PC-3 (cell line): Measurements from ENCODE around the gene FAM110A. TPM values are rescaled to one million over a fixed set of nuclear protein-coding genes. Genes with fewer than 3 reads are reported as not detected.
"Not testable (repeated sequence)": the region's sequence is repeated elsewhere in the genome, so short reads cannot be mapped to it uniquely, and the experiment has no call there.

Source experiments
- ATAC-seq: fragments of 200-7000 bp; cut with Tn5 transposase; 2 replicates; pipeline ENCODE4 v1.9.1; 2020; ENCODE audit warnings: mild to moderate bottlenecking, moderate library complexity
- BruUV-seq: library from RNA; stranded (reverse); fragments of 400-500 nt; replicated peaks from 2 replicates; lab custom pipeline; 2021; lab: Mats Ljungman, UMichigan
- CTCF ChIA-PET: fragments of 300-600 bp; sonication (Branson Sonifier 250); formaldehyde crosslinking; loops from one replicate; lab custom pipeline; 2022; ENCODE audit warnings: antibody characterized with exemption; lab: Charles Lee
- POLR2A ChIA-PET: fragments of 300-600 bp; sonication (Branson Sonifier 250); formaldehyde crosslinking; loops from one replicate; lab custom pipeline; 2022; ENCODE audit warnings: antibody characterized with exemption; ENCODE audit not compliant: unreplicated experiment; lab: Charles Lee
- DNase-seq: peaks from one replicate; pipeline ENCODE4 v3.0.0-alpha.2; 2015
- H2AFZ ChIP-seq: fragments of 300-600 bp; sonication (generic); 2 replicates; pipeline ENCODE4 v1.6.0; 2016; ENCODE audit warnings: antibody characterized with exemption, low read length
- H3F3A ChIP-seq: fragments of 300-600 bp; sonication (generic); one replicate; pipeline ENCODE4 v1.6.0; 2017; ENCODE audit warnings: antibody characterized with exemption, low read length, control low read depth, mild to moderate bottlenecking; ENCODE audit not compliant: unreplicated experiment
- H3K27ac ChIP-seq: fragments of 300-600 bp; sonication (generic); 2 replicates; pipeline ENCODE4 v1.5.1; 2016; ENCODE audit warnings: mild to moderate bottlenecking, low read length
- H3K27me3 ChIP-seq: fragments of 300-600 bp; sonication (generic); 2 replicates; pipeline ENCODE4 v1.6.1; 2016; ENCODE audit warnings: low read length, mixed read lengths
- H3K36me3 ChIP-seq: fragments of 300-600 bp; sonication (generic); 2 replicates; pipeline ENCODE4 v1.6.1; 2016; ENCODE audit warnings: low read depth, mixed run types, low read length, mixed read lengths
- H3K4me1 ChIP-seq: fragments of 300-600 bp; sonication (generic); 2 replicates; pipeline ENCODE4 v1.5.1; 2016; ENCODE audit warnings: low read length; ENCODE audit not compliant: insufficient read depth
- H3K4me2 ChIP-seq: fragments of 300-600 bp; sonication (generic); 2 replicates; pipeline ENCODE4 v1.6.0; 2016; ENCODE audit warnings: low read length
- H3K4me3 ChIP-seq: fragments of 300-600 bp; sonication (generic); 2 replicates; pipeline ENCODE4 v1.5.1; 2016; ENCODE audit warnings: mild to moderate bottlenecking, low read length, mixed read lengths
- H3K79me2 ChIP-seq: fragments of 300-600 bp; sonication (generic); 2 replicates; pipeline ENCODE4 v1.6.1; 2017; ENCODE audit warnings: low read length, mixed read lengths
- H3K9ac ChIP-seq: fragments of 300-600 bp; sonication (generic); 2 replicates; pipeline ENCODE4 v1.6.0; 2016; ENCODE audit warnings: mild to moderate bottlenecking, low read length
- H3K9me2 ChIP-seq: fragments of 300-600 bp; sonication (generic); replicated peaks from 2 replicates; pipeline ENCODE4 v1.6.1; 2016; ENCODE audit warnings: mixed run types, low read length, mixed read lengths
- H3K9me3 ChIP-seq: fragments of 300-600 bp; sonication (generic); 2 replicates; pipeline ENCODE4 v1.6.1; 2016; ENCODE audit warnings: low read length, mixed read lengths
- H4K20me1 ChIP-seq: fragments of 300-600 bp; sonication (generic); 2 replicates; pipeline ENCODE4 v1.6.1; 2016; ENCODE audit warnings: low read length, mixed read lengths
- EZH2 ChIP-seq: fragments of 300-600 bp; sonication (generic); IDR thresholded peaks from one replicate; pipeline ENCODE4 v1.6.1; 2017; ENCODE audit warnings: antibody characterized with exemption, mild to moderate bottlenecking, low read length; ENCODE audit not compliant: unreplicated experiment
- EZH2phosphoT487 ChIP-seq: fragments of 300-600 bp; sonication (generic); IDR thresholded peaks from 2 replicates; pipeline ENCODE4 v1.6.1; 2018; ENCODE audit warnings: mild to moderate bottlenecking, antibody characterized with exemption, low read length, borderline replicate concordance
- intact Hi-C: fragments of 100-400 bp; cut with micrococcal nuclease; formaldehyde crosslinking; loops from 2 replicates; pipeline ENCODE4 v1.9.0; 2023
- total RNA-seq: library from RNA; depleted of rRNA; stranded (reverse); fragments of >200 nt; gene quantifications from 2 replicates; pipeline ENCODE4 v1.2.3, GENCODE V29; 2014
- TF ChIP-seq, protein P1 (sequence below): fragments of 300-600 bp; sonication (generic); conservative IDR thresholded peaks from 2 replicates; pipeline ENCODE4 v1.5.1; 2017; ENCODE audit warnings: antibody characterized with exemption, low read depth, mild to moderate bottlenecking, low read length

FAM110A gene
- total RNA-seq, 1 experiment from 2014 or later: 28.4 TPM

GRCh38 chr20:826695-827323 is 6.7 kb upstream of the FAM110A start:
- no peak for DNase-seq
- ATAC-seq: no peak
- Histone ChIP-seq H3K9me3 (no peaks in the 10 kb centered on the region), H3K9me2 (no peaks in the 10 kb centered on the region), H3F3A (no peaks in the 10 kb centered on the region), H3K4me3 (no peak overlapping the region), H3K36me3 (no peaks in the 10 kb centered on the region), H2AFZ (no peak overlapping the region), H3K9ac (no peak overlapping the region), H3K27ac (no peak overlapping the region), H3K79me2 (no peaks in the 10 kb centered on the region), H3K4me2 (no peak overlapping the region), H4K20me1 (no peaks in the 10 kb centered on the region), H3K27me3 (no peaks in the 10 kb centered on the region), H3K4me1 (no peaks in the 10 kb centered on the region)
- intact Hi-C loops: no loop called here
- BruUV-seq: no TSS peak
- TF ChIP-seq, protein P1, sequence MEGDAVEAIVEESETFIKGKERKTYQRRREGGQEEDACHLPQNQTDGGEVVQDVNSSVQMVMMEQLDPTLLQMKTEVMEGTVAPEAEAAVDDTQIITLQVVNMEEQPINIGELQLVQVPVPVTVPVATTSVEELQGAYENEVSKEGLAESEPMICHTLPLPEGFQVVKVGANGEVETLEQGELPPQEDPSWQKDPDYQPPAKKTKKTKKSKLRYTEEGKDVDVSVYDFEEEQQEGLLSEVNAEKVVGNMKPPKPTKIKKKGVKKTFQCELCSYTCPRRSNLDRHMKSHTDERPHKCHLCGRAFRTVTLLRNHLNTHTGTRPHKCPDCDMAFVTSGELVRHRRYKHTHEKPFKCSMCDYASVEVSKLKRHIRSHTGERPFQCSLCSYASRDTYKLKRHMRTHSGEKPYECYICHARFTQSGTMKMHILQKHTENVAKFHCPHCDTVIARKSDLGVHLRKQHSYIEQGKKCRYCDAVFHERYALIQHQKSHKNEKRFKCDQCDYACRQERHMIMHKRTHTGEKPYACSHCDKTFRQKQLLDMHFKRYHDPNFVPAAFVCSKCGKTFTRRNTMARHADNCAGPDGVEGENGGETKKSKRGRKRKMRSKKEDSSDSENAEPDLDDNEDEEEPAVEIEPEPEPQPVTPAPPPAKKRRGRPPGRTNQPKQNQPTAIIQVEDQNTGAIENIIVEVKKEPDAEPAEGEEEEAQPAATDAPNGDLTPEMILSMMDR: no peak
- TF ChIP-seq EZH2phosphoT487 (no peak), EZH2 (no peak)
- ChIA-PET CTCF (interaction anchor here (0.6 kb wide), 1 partner anchor 46 kb away, joined by 3 read pairs; no protein-coding TSS in a partner anchor), POLR2A (no interaction called here)

DNA sequence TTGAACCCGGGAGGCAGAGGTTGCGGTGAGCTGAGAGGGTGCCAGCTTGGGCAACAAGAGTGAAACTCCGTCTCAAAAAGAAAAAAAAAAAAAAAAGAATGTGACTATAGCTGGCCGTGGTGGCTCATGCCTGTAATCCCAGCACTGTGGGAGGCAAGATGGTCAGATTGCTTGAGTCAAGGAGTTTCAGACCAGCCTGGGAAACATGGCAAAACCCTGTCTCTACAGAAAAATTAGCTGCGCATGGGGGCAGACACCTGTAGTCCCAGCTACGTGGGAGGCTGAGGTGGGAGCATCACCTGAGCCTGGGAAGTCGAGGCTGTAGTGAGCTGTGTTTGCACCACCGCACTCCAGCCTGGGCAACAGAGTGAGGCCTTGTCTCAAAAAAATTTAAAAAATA is 5.5 kb upstream of the FAM110A start:
- H3K9me2 ChIP-seq, H3K79me2 ChIP-seq, H3K27me3 ChIP-seq, H3K4me2 ChIP-seq, H3K36me3 ChIP-seq, CTCF ChIA-PET, H3K9me3 ChIP-seq, H3K4me3 ChIP-seq, H3K9ac ChIP-seq, BruUV-seq, H3F3A ChIP-seq, H3K4me1 ChIP-seq, H4K20me1 ChIP-seq, ATAC-seq, POLR2A ChIA-PET, H3K27ac ChIP-seq, intact Hi-C loops, H2AFZ ChIP-seq, DNase-seq: not testable (repeated sequence)

GRCh38 chr20:828987-829386 is 4.5 kb upstream of the FAM110A start:
- H3K9me2 ChIP-seq: no peaks in the 10 kb centered on the region
- peaks cover 3% of the 10 kb centered on the region; the same call in 1 of the 2 replicates for H3K4me1 ChIP-seq
- H3K27ac ChIP-seq: no peak overlapping the region
- H3K9ac ChIP-seq: no peak overlapping the region
- no peaks in the 10 kb centered on the region for H4K20me1 ChIP-seq
- no peak overlapping the region for H3K4me2 ChIP-seq
- peaks cover 2% of the 10 kb centered on the region for H3K79me2 ChIP-seq
- intact Hi-C loops: no loop called here
- DNase-seq: no peak
- H3F3A ChIP-seq: no peaks in the 10 kb centered on the region
- TF ChIP-seq EZH2 (no peak), EZH2phosphoT487 (no peak)
- TF ChIP-seq, protein P1: no peak
- no peak for ATAC-seq
- H3K36me3 ChIP-seq: no peaks in the 10 kb centered on the region
- BruUV-seq: no TSS peak
- ChIA-PET CTCF (no interaction called here), POLR2A (no interaction called here)
- no peak overlapping the region for H3K4me3 ChIP-seq
- no peaks in the 10 kb centered on the region for H3K9me3 ChIP-seq
- H2AFZ ChIP-seq: no peak overlapping the region
- H3K27me3 ChIP-seq: no peaks in the 10 kb centered on the region
